MCF 10A (cell line): Measurements from ENCODE around the gene INO80C. TPM values are rescaled to one million over a fixed set of nuclear protein-coding genes. Genes with fewer than 3 reads are reported as not detected.

Experiments used
- BruUV-seq: library from RNA; stranded (reverse); fragments of 400-500 nt; replicated peaks from 2 replicates; lab custom pipeline; 2021; lab: Mats Ljungman, UMichigan
- CTCF ChIA-PET: fragments of 300-600 bp; sonication (Branson Sonifier 250); formaldehyde crosslinking; extraction: SDS; loops from one replicate; lab custom pipeline; 2021; ENCODE audit warnings: antibody characterized with exemption, inconsistent platforms; lab: Yijun Ruan, JAX
- POLR2A ChIA-PET: fragments of 300-600, 350-650 bp; sonication (Branson Sonifier 250); formaldehyde crosslinking; extraction: SDS; loops from one replicate; lab custom pipeline; 2020; ENCODE audit warnings: antibody characterized with exemption, inconsistent platforms; lab: Yijun Ruan, JAX
- DNase-seq: peaks from one replicate; pipeline ENCODE4 v3.0.0-alpha.2; 2018; ENCODE audit not compliant: unreplicated experiment
- H3K27ac Mint-ChIP-seq: one replicate; pipeline ENCODE4 v1.8.0; 2022; ENCODE audit warnings: mild to moderate bottlenecking, low read depth, mixed read lengths; ENCODE audit not compliant: unreplicated experiment
- H3K27me3 Mint-ChIP-seq: one replicate; pipeline ENCODE4 v1.8.0; 2022; ENCODE audit warnings: mixed read lengths; ENCODE audit not compliant: insufficient read depth, unreplicated experiment
- H3K36me3 Mint-ChIP-seq: one replicate; pipeline ENCODE4 v1.8.0; 2022; ENCODE audit warnings: mild to moderate bottlenecking, moderate library complexity, mixed read lengths; ENCODE audit not compliant: insufficient read depth, unreplicated experiment
- H3K4me1 Mint-ChIP-seq: one replicate; pipeline ENCODE4 v1.8.0; 2022; ENCODE audit warnings: mixed read lengths; ENCODE audit not compliant: insufficient read depth, unreplicated experiment
- H3K4me3 Mint-ChIP-seq: one replicate; pipeline ENCODE4 v1.8.0; 2022; ENCODE audit warnings: mild to moderate bottlenecking, moderate library complexity, mixed read lengths; ENCODE audit not compliant: unreplicated experiment
- H3K9me3 Mint-ChIP-seq: one replicate; pipeline ENCODE4 v1.8.0; 2022; ENCODE audit warnings: mixed read lengths; ENCODE audit not compliant: unreplicated experiment
- CTCF ChIP-seq: fragments of 200-600 bp; IDR thresholded peaks from one replicate; pipeline ENCODE4 v1.8.0; 2022; ENCODE audit warnings: antibody characterized with exemption, mild to moderate bottlenecking; ENCODE audit not compliant: unreplicated experiment
- intact Hi-C: fragments of 100-400 bp; cut with micrococcal nuclease; formaldehyde crosslinking; loops from 2 replicates; pipeline ENCODE4 v1.14.1; 2022
- total RNA-seq: library from RNA; stranded (reverse); gene quantifications from 2 replicates; pipeline ENCODE4 v1.2.3, GENCODE V29; 2022

The INO80C gene
- total RNA-seq, 1 experiment from 2014 or later: 32.6 TPM

DNA sequence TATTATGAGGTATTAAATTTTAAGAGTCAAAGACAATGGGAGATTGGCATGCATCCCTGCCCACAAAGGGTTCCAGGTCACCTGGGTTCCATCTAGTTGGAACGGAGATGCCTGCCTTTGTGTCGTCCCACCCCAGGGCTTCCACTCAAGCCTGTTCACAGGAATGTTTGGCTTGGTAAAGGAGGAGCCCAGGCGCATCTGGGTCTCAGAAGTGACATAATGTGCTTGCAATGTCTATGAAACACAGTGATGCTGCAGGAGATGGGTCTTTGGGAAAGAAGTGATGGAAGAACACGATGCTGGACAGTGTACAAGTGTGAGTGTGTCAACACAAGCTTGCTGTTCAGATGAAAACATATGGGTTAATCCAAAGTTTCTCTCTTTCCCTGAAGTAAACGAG lies 71.0 kb downstream of the INO80C start:
- H3K4me1 Mint-ChIP-seq: no peaks in the 10 kb centered on the region
- H3K27ac Mint-ChIP-seq: no peak overlapping the region

GRCh38 chr18:35424356-35424755 lies 73.4 kb downstream of the INO80C start:
- no TSS peak for BruUV-seq
- Mint-ChIP-seq H3K4me3 (no peak overlapping the region), H3K9me3 (peaks cover under 1% of the 10 kb centered on the region), H3K36me3 (peaks cover under 1% of the 10 kb centered on the region), H3K27ac (no peak overlapping the region), H3K27me3 (no peaks in the 10 kb centered on the region), H3K4me1 (no peaks in the 10 kb centered on the region)
- intact Hi-C loops: no loop called here
- POLR2A ChIA-PET: interaction anchor here (0.6 kb wide), 1 partner anchor 11 kb away, joined by 6 read pairs; no protein-coding TSS in a partner anchor
- TF ChIP-seq CTCF: no peak
- CTCF ChIA-PET: no interaction called here
- DNase-seq: no peak

More for the DNA sequence above, 71.0 kb downstream of the INO80C start:
- no peaks in the 10 kb centered on the region for H3K36me3 Mint-ChIP-seq
- ChIA-PET CTCF (interaction anchor here (0.7 kb wide), 1 partner anchor 19 kb away, joined by 4 read pairs; no protein-coding TSS in a partner anchor), POLR2A (no interaction called here)
- H3K27me3 Mint-ChIP-seq: no peaks in the 10 kb centered on the region
- H3K4me3 Mint-ChIP-seq: no peak overlapping the region
- TF ChIP-seq CTCF: no peak
- BruUV-seq: no TSS peak
- no peaks in the 10 kb centered on the region for H3K9me3 Mint-ChIP-seq
- intact Hi-C loops: no loop called here
- no peak for DNase-seq

GRCh38 chr18:35422237-35422636 lies 75.5 kb downstream of the INO80C start:
- CTCF ChIA-PET: interaction anchor here (1.0 to 1.7 kb wide), 3 partner anchors 14 to 334 kb away, joined by 3 to 6 read pairs (median 3); no protein-coding TSS in a partner anchor
- H3K36me3 Mint-ChIP-seq: peaks cover 7% of the 10 kb centered on the region
- BruUV-seq: no TSS peak
- no peaks in the 10 kb centered on the region for H3K4me1 Mint-ChIP-seq
- DNase-seq: no peak
- H3K4me3 Mint-ChIP-seq: no peak overlapping the region
- POLR2A ChIA-PET: interaction anchor here (0.6 kb wide), 1 partner anchor 377 kb away, joined by 4 read pairs; no protein-coding TSS in a partner anchor
- intact Hi-C loops: no loop called here
- no peaks in the 10 kb centered on the region for H3K27me3 Mint-ChIP-seq
- H3K27ac Mint-ChIP-seq: no peak overlapping the region
- TF ChIP-seq CTCF: no peak
- peaks cover 10% of the 10 kb centered on the region for H3K9me3 Mint-ChIP-seq

DNA sequence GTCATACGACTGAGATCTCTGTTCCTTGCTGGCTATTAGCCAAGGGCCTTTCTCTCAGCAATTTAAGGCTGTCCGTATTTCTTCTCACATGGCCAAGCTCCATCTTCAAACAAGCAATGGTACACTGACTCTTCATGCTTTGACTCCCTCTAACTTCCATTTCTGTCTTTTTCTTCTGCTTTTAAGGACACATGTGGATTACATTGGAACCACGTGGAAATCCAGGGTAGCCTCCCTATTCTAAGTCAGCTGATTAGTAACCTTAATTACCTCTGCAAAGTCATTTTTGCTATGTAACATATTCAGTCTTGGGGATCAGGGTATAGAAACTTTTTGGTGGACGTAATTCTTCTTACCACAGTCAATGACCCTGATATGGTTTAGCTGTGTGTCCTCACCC lies 79.2 kb downstream of the INO80C start:
- H3K4me3 Mint-ChIP-seq: no peak overlapping the region
- H3K36me3 Mint-ChIP-seq: peaks cover 7% of the 10 kb centered on the region
- no peaks in the 10 kb centered on the region for H3K4me1 Mint-ChIP-seq
- ChIA-PET CTCF (interaction anchor here (1.2 kb wide), 1 partner anchor 11 kb away, joined by 4 read pairs; no protein-coding TSS in a partner anchor), POLR2A (no interaction called here)
- H3K9me3 Mint-ChIP-seq: peaks cover 10% of the 10 kb centered on the region
- no peak for DNase-seq
- no peaks in the 10 kb centered on the region for H3K27me3 Mint-ChIP-seq
- intact Hi-C loops: no loop called here
- no peak for TF ChIP-seq CTCF
- no TSS peak for BruUV-seq
- H3K27ac Mint-ChIP-seq: no peak overlapping the region

Other genes with a start within 250 kb of the INO80C start
- gene ZSCAN30, start 207.7 kb downstream of the INO80C start, total RNA-seq: 20.5 and 30.1 TPM in 2 replicates
- 39.1 and 44.0 TPM in 2 replicates for gene ZNF24, start 153.5 kb downstream of the INO80C start, total RNA-seq
- gene ZNF396, start 120.6 kb downstream of the INO80C start, total RNA-seq: 1.2 and 2.0 TPM in 2 replicates
- gene GALNT1, start 83.8 kb upstream of the INO80C start, total RNA-seq: 71.0 and 83.2 TPM in 2 replicates